ENCODE results near the gene ALDH1L1. TPM values are rescaled to one million over a fixed set of nuclear protein-coding genes. Genes with fewer than 3 reads are reported as not detected.

ALDH1L1 gene
- total RNA-seq, 1 experiment from 2014 or later, result 50.0 TPM

DNA sequence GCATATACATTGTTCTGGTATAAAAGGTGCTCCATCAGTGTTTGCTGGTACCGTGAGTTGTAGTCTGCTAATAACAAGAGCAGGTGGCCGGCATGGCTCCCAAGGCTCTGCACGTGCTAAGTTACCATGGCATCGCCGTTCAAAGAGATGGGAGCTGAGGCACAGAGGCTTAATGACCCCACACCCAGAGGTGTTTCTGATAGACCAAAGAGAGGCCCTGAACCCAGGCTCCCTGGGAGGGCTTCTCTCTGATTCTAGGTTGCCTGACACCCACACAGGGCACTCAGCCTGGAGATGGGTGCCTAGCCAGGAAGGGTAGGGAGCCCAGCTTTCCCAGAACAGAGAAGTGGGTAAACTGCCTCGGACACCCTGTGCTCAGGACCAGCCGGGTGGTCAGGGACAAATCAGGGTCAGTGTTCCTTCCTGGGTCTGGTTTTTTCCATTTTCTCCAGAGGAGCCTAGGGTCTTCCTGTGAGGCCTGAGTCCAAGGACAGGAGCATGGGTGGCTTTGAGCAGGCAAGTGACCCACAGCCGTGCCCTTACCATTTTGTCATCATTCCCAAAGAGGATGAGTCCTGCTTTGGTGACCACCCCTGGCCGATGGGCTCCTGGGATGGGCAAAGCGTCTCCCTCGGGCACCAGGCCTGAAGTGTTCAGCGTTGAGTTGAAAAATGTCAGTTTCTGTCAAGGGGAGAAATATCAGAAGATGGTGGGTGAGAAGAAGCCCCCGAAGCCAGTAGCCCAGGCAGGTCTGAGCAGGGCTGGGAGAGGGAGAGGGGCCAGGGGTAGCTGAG, 27.3 kb downstream of the ALDH1L1 start:
- Histone ChIP-seq H3K9me3 (ENCODE audit: insufficient read depth, low read depth) (no peaks in the 10 kb centered on the region), H3K4me2 (no peak overlapping the region), H3K36me3 (ENCODE audit: low read depth) (no peaks in the 10 kb centered on the region), H3K9me2 (ENCODE audit: insufficient read depth) (no peaks in the 10 kb centered on the region), H3F3A (ENCODE audit: insufficient read depth, low read depth) (no peaks in the 10 kb centered on the region), H3K4me3 (no peak overlapping the region), H3K4me1 (replicated peaks; ENCODE audit: insufficient read depth) (no peaks in the 10 kb centered on the region), H2AFZ (no peak overlapping the region), H3K27ac (no peak overlapping the region), H4K20me1 (ENCODE audit: insufficient read depth) (no peaks in the 10 kb centered on the region), H3K79me2 (ENCODE audit: low read depth) (no peaks in the 10 kb centered on the region), H3K27me3 (ENCODE audit: insufficient read depth, low read depth) (no peaks in the 10 kb centered on the region)
- ChIA-PET CTCF (no interaction called here), POLR2A (ENCODE audit: unreplicated experiment) (no interaction called here)
- BruUV-seq (replicated peaks), result no TSS peak
- DNase-seq, result no peak
- intact Hi-C loops (cut with micrococcal nuclease; ENCODE audit: unreplicated experiment), result no loop called here
- TF ChIP-seq EZH2 (IDR thresholded peaks at IDR 0.05; ENCODE audit: low read depth), result no peak
- TF ChIP-seq, protein P1, sequence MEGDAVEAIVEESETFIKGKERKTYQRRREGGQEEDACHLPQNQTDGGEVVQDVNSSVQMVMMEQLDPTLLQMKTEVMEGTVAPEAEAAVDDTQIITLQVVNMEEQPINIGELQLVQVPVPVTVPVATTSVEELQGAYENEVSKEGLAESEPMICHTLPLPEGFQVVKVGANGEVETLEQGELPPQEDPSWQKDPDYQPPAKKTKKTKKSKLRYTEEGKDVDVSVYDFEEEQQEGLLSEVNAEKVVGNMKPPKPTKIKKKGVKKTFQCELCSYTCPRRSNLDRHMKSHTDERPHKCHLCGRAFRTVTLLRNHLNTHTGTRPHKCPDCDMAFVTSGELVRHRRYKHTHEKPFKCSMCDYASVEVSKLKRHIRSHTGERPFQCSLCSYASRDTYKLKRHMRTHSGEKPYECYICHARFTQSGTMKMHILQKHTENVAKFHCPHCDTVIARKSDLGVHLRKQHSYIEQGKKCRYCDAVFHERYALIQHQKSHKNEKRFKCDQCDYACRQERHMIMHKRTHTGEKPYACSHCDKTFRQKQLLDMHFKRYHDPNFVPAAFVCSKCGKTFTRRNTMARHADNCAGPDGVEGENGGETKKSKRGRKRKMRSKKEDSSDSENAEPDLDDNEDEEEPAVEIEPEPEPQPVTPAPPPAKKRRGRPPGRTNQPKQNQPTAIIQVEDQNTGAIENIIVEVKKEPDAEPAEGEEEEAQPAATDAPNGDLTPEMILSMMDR (conservative IDR thresholded peaks at IDR 0.05), result no peak

DNA sequence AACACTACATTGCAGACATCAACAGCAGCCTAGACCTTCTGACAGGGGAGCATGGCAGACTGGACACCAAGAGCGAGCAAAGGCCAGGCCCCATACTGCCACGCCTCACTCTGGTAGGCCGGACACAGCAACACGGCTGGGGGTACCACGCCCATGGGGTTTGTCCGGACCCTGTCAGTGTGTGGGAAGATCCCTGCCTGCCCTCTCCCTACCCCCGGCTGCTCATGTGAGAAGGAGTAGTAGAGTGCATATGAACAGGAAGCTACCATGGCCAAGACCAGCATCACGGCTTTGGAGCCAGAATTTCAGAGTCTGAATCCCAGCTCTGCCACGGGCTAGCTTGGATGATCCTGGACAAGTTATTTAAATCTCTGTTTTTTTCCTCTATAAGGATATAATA, 27.9 kb downstream of the ALDH1L1 start:
- intact Hi-C loops (cut with micrococcal nuclease; ENCODE audit: unreplicated experiment), result no loop called here
- H3K4me2 ChIP-seq, result no peak overlapping the region
- no TSS peak for BruUV-seq (replicated peaks)
- no peak overlapping the region for H3K27ac ChIP-seq
- no peaks in the 10 kb centered on the region for H3K9me2 ChIP-seq (ENCODE audit: insufficient read depth)
- H3K36me3 ChIP-seq (ENCODE audit: low read depth), result no peaks in the 10 kb centered on the region
- no peaks in the 10 kb centered on the region for H3K79me2 ChIP-seq (ENCODE audit: low read depth)
- no peaks in the 10 kb centered on the region for H3K27me3 ChIP-seq (ENCODE audit: insufficient read depth, low read depth)
- H3F3A ChIP-seq (ENCODE audit: insufficient read depth, low read depth), result no peaks in the 10 kb centered on the region
- no peaks in the 10 kb centered on the region for H3K9me3 ChIP-seq (ENCODE audit: insufficient read depth, low read depth)
- H3K4me1 ChIP-seq (replicated peaks; ENCODE audit: insufficient read depth), result no peaks in the 10 kb centered on the region
- CTCF ChIA-PET, result no interaction called here
- H2AFZ ChIP-seq, result no peak overlapping the region
- DNase-seq, result no peak
- POLR2A ChIA-PET (ENCODE audit: unreplicated experiment), result no interaction called here
- TF ChIP-seq EZH2 (IDR thresholded peaks at IDR 0.05; ENCODE audit: low read depth), result no peak
- TF ChIP-seq, protein P1 (conservative IDR thresholded peaks at IDR 0.05), result no peak
- no peak overlapping the region for H3K4me3 ChIP-seq
- H4K20me1 ChIP-seq (ENCODE audit: insufficient read depth), result no peaks in the 10 kb centered on the region

DNA sequence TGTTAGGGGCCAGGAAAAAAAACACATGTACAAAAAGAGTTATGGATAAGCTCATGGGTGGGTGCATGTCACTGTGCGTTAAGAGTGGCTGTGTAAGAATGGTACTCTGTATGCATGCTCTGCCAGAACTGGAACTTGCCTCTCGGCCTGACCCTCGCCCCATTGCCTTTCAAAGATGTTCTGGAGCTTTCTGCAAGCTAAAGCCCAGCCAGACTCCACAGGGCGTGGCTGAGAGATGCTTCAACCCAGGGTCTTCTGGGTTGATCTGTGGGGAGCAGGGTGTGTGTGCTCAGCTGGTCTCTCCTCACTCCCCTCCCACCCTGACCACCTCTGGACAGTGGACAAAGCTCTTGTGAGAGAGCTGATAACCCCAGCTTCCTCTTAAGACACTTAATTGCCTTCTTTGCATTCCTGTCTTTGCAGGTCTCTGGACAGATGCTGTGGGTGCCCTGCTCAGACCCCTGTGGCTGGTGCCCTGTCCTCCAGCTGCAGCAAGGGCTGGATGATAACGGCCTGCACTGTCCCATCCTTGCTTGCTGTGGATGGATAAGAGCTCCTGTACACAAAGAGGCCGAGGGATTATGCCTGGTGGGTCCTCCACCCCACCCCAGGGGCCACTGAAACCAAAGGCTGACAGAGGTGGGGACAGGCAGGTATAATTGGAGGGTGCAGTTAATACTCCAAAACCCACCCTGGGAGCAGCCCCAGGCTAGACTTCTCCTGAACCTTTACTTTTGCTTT, 28.7 kb downstream of the ALDH1L1 start:
- H3K4me1 ChIP-seq (replicated peaks; ENCODE audit: insufficient read depth), result no peaks in the 10 kb centered on the region
- CTCF ChIA-PET, result interaction anchor here (0.6 kb wide), 1 partner anchor 26 kb away, joined by 4 read pairs; no protein-coding TSS in a partner anchor
- no peaks in the 10 kb centered on the region for H3K27me3 ChIP-seq (ENCODE audit: insufficient read depth, low read depth)
- BruUV-seq (replicated peaks), result no TSS peak
- no peak overlapping the region for H2AFZ ChIP-seq
- H4K20me1 ChIP-seq (ENCODE audit: insufficient read depth), result no peaks in the 10 kb centered on the region
- POLR2A ChIA-PET (ENCODE audit: unreplicated experiment), result no interaction called here
- intact Hi-C loops (cut with micrococcal nuclease; ENCODE audit: unreplicated experiment), result no loop called here
- H3K4me2 ChIP-seq, result no peak overlapping the region
- H3K9me2 ChIP-seq (ENCODE audit: insufficient read depth), result no peaks in the 10 kb centered on the region
- no peak for DNase-seq
- H3F3A ChIP-seq (ENCODE audit: insufficient read depth, low read depth), result no peaks in the 10 kb centered on the region
- no peak overlapping the region for H3K4me3 ChIP-seq
- no peaks in the 10 kb centered on the region for H3K79me2 ChIP-seq (ENCODE audit: low read depth)
- H3K27ac ChIP-seq, result no peak overlapping the region
- H3K9me3 ChIP-seq (ENCODE audit: insufficient read depth, low read depth), result no peaks in the 10 kb centered on the region
- no peaks in the 10 kb centered on the region for H3K36me3 ChIP-seq (ENCODE audit: low read depth)
- TF ChIP-seq, protein P1 (conservative IDR thresholded peaks at IDR 0.05), result no peak
- TF ChIP-seq EZH2 (IDR thresholded peaks at IDR 0.05; ENCODE audit: low read depth), result no peak
